ENCODE data around the gene PRRG2. TPM values are rescaled to one million over a fixed set of nuclear protein-coding genes. Genes with fewer than 3 reads are reported as not detected.

PRRG2 gene
- total RNA-seq, 1 donor: 0.27 TPM

DNA sequence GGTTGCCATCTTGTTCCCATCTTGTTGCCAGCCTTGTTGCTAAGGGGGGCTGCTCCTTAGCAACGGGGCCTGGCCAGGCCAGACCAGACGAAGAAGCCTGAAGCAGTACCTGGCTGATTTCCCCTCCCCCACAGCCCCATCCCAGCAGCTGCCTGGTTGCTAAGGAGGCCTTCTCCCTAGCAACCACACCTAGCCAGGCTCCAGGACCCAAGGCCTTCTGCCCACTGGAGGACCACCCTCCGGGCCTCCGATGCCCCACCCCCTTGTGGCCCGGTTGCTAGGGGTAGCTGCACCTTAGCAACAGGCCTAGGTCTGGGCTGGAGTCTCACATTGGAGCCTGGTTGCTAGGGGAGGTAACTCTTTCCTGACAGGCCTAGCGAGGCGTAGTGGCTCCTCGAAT is 3.9 kb downstream of the PRRG2 start:
- H3K4me3 ChIP-seq (ENCODE audit: low read depth, low read length): no peak overlapping the region
- TF ChIP-seq, protein P1, sequence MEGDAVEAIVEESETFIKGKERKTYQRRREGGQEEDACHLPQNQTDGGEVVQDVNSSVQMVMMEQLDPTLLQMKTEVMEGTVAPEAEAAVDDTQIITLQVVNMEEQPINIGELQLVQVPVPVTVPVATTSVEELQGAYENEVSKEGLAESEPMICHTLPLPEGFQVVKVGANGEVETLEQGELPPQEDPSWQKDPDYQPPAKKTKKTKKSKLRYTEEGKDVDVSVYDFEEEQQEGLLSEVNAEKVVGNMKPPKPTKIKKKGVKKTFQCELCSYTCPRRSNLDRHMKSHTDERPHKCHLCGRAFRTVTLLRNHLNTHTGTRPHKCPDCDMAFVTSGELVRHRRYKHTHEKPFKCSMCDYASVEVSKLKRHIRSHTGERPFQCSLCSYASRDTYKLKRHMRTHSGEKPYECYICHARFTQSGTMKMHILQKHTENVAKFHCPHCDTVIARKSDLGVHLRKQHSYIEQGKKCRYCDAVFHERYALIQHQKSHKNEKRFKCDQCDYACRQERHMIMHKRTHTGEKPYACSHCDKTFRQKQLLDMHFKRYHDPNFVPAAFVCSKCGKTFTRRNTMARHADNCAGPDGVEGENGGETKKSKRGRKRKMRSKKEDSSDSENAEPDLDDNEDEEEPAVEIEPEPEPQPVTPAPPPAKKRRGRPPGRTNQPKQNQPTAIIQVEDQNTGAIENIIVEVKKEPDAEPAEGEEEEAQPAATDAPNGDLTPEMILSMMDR (IDR thresholded peaks at IDR 0.05; ENCODE audit: insufficient read depth, low read length): no peak
- DNase-seq (ENCODE audit: low read depth): no peak

DNA sequence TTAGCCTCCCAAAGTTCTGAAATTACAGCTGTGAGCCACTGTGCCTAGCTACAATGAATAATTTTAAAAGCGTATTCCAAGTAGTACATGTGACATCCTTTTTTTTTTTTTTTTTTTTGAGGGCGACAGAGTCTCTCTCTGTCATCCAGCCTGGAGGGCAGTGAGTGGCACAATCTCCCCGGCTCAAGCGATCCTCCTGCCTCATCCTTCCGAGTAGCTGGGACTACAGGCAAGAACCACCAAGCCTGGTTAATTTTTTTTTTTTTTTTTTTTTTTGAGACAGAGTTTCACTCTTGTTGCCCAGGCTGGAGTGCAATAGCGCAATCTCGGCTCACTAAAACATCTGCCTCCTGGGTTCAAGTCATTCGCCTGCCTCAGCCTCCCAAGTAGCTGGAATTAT is 6.1 kb downstream of the PRRG2 start:
- no peak overlapping the region for H3K4me3 ChIP-seq (ENCODE audit: low read depth, low read length)
- no peak for DNase-seq (ENCODE audit: low read depth)
- TF ChIP-seq, protein P1 (IDR thresholded peaks at IDR 0.05; ENCODE audit: insufficient read depth, low read length): no peak

DNA sequence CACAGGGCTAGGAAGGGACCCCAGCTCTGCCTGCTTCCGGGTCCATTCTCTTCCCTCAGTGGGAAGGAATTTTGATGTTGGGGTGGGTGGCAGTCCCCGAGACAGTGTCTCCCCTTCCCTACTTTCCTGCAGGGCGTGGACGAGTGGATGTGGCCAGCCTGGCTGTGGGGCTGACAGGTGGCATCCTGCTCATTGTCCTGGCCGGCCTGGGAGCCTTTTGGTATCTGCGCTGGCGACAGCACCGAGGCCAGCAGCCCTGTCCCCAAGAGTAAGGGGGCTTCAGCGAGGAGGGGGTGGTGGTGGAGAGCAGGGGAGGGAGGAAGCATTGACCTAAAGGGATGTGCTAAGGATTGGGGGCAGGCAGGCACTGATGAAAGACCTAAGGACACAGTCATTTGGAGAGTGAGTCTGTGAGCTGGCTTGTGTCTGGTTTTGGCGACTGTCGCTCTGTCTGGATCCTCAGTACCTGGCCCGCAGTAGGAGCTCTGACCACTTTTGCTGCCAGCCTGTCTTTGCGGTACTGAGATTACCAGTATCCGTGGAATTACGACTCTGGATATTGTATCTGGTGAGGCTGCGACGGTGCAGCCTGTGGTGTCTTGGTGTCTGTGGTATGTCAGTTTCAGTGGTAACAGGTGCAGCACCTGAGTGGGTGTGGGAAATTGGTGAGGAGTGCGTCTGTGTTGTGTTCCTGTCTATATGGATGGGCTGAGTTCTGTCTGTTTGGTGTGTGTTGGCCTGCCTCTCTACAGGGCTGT is 7.4 kb downstream of the PRRG2 start:
- no peak for DNase-seq (ENCODE audit: low read depth)
- H3K4me3 ChIP-seq (ENCODE audit: low read depth, low read length): no peak overlapping the region
- TF ChIP-seq, protein P1 (IDR thresholded peaks at IDR 0.05; ENCODE audit: insufficient read depth, low read length): no peak

DNA sequence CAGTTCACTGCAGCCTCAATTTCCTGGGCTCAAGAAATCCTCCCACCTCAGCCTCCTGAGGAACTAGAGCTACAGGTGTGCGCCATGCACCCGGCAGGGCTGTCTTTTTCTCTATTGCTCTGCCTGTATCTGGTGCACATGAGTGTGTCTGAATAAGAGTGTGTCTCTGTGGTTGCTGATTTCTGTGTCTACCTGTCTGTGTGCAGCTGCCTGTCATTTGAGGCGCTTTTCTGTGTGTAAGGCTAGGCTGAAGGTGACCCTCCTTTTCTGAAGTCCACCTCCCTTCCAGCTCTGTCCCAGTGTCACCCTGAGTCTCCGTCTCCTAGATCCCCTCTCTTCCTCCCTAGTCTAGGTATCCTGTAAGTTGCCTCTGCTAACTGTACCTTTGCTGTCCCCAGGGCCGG is 8.4 kb downstream of the PRRG2 start:
- no peak for DNase-seq (ENCODE audit: low read depth)
- no peak overlapping the region for H3K4me3 ChIP-seq (ENCODE audit: low read depth, low read length)
- TF ChIP-seq, protein P1 (IDR thresholded peaks at IDR 0.05; ENCODE audit: insufficient read depth, low read length): no peak

DNA sequence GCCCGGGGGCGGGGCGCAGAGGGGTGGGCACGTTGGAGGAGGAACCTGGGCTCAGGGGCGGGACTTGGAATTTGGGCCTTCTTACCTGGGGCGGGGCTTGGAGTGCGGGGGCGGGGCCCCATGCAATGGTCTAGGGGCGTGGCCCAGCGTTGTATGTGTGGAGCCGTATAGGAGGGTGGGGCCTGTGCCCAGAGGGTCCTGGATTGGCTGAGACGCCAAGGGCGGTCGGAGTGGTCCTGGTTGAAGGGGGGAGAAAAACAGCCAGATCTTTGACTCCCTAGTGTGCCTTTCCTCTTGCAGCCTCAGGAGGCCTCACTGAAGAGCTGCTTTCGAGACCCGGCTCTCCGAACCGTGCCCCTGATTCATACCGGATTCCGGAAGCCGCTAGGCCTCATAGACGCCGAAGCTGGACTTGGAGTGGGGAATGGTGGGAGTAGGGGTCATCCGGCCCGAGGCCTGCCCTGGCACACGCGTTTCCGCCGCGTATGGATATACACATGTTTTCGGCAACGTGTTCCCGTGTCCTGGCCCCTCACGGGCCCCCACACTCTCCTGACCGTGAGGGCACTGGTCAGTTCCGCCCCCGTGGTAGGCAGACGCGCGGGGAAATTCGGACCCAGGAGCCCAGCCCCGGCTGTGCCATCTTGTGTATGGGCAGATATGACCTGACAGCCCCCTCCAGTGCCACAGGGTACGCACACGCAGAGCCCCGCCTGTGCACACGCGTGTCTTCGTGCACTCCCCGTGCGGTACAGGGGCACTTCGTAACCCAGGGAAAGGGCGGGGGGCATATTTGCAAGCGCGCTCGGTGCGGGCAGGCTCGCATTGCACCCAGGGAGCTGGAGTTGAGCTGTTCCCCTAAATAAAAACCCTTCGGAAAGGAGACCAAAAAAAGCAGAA is 9.2 kb downstream of the PRRG2 start:
- TF ChIP-seq, protein P1 (IDR thresholded peaks at IDR 0.05; ENCODE audit: insufficient read depth, low read length): peak; percentile 37
- DNase-seq (ENCODE audit: low read depth): peak; percentile 96
- peak overlapping the region; percentile 84 for H3K4me3 ChIP-seq (ENCODE audit: low read depth, low read length)

DNA sequence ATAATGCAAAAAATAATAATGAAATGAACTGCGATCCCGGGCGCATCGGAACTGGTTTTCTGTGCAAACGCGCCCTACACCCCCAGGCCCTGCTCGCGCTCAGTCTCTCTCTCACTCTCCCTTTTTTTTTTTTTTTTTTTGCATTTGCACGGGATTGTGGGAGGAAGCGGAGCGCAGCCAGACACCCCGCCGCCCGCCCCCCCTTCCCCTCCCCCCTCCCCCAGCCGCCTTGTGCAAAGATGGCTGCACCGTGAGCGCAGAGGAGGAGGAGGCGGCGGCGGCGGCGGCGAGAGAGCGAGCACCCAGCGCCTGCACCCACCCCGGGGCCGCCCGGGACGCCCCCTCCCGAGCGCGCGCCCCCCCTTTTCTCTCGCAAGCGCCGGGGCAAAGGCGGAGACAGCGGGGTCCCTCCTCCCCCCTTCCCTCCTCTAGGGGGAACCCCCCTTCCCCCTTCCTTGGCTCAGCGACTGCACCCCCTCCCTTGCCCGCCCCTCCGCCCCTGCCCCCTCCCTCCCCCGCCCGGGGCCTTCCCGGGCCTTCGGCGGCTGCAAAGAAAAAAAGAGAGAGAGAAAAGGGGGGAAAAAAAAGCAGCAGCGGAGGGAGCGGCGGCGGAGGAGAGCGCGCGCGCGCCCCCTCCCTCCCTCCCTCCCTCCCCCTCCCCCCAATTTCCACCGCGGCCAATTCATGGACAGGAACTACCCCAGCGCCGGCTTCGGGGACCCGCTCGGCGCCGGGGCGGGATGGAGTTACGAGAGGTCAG is 10.0 kb downstream of the PRRG2 start, which contains the start of gene PRR12:
Gene PRR12 (plus strand): TSS at position 212 of the 760 bp plus-strand sequence. CDS start 473 bp downstream, at position 685.
- peak within 1 kb of the TSS; percentile 84 for H3K4me3 ChIP-seq (ENCODE audit: low read depth, low read length)

More for the DNA sequence above, 10.0 kb downstream of the PRRG2 start, which contains the start of gene PRR12:
- DNase-seq (ENCODE audit: low read depth): peak; percentile 75
- TF ChIP-seq, protein P1 (IDR thresholded peaks at IDR 0.05; ENCODE audit: insufficient read depth, low read length): no peak
